Activated T-helper 2 cell treated with anti-CD3 and anti-CD28 coated beads, Interferon-gamma antibody, Interleukin-2, Interleukin-4, amounts not matched to agents 10 μg/mL and 5 μg/mL and 100 μg/mL, durations not matched to agents 14 hours and 24 hours and 36 hours (primary cell): ENCODE measurements around the gene TAF4. TPM values are rescaled to one million over a fixed set of nuclear protein-coding genes. Genes with fewer than 3 reads are reported as not detected.

Experiments used
- DNase-seq: peaks from one replicate; pipeline ENCODE4 v3.0.0; 2021; ENCODE audit warnings: low spot score
- H3K27ac Mint-ChIP-seq: one replicate; pipeline ENCODE4 v1.8.0; 2021; ENCODE audit warnings: mixed read lengths
- H3K27me3 Mint-ChIP-seq: one replicate; pipeline ENCODE4 v1.8.0; 2021; ENCODE audit warnings: low read depth, mixed read lengths
- H3K36me3 Mint-ChIP-seq: one replicate; pipeline ENCODE4 v1.8.0; 2021; ENCODE audit warnings: low read depth, mixed read lengths
- H3K4me1 Mint-ChIP-seq: one replicate; pipeline ENCODE4 v1.8.0; 2021; ENCODE audit warnings: low read depth, mixed read lengths
- H3K4me3 Mint-ChIP-seq: one replicate; pipeline ENCODE4 v1.8.0; 2021; ENCODE audit warnings: low read depth, mild to moderate bottlenecking, moderate library complexity, mixed read lengths
- H3K9me3 Mint-ChIP-seq: one replicate; pipeline ENCODE4 v1.8.0; 2021; ENCODE audit warnings: mixed read lengths
- intact Hi-C: fragments of 100-400 bp; cut with micrococcal nuclease; formaldehyde crosslinking; loops from one replicate; pipeline ENCODE4 v1.15.1; 2023
- total RNA-seq: library from RNA; stranded (reverse); gene quantifications from 2 replicates; pipeline ENCODE4 v1.2.3, GENCODE V29; 2022

The TAF4 gene
- total RNA-seq, 1 donor from 2014 or later: 26.9 TPM

DNA sequence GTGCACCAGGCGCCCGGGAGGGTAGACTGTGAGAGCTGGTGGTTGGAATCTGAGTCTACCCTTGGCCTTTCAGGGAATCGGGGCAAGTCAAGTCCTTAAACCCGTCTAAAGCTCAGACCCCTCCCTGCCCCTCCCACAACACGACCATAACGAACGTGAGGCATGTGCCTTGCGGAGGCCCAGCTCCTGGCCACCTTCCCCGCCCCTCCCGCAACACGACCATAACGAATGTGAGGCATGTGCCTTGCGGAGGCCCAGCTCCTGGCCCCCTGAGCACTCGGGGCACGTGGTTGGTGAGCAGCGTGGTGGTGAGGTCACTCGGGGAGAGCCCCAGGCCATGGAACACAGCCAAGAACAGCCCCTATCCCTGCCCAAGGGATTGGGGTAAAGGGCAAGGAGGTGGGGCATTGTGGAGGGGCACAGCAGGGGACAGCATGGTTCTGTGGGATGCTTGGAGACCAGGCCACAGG lies 132.2 kb downstream of the TAF4 start:
- H3K36me3 Mint-ChIP-seq: no peaks in the 10 kb centered on the region
- H3K9me3 Mint-ChIP-seq: no peaks in the 10 kb centered on the region
- H3K4me3 Mint-ChIP-seq: no peak overlapping the region
- no peak for DNase-seq
- no peaks in the 10 kb centered on the region for H3K4me1 Mint-ChIP-seq
- no peak overlapping the region for H3K27ac Mint-ChIP-seq
- intact Hi-C loops: no loop called here
- no peaks in the 10 kb centered on the region for H3K27me3 Mint-ChIP-seq

DNA sequence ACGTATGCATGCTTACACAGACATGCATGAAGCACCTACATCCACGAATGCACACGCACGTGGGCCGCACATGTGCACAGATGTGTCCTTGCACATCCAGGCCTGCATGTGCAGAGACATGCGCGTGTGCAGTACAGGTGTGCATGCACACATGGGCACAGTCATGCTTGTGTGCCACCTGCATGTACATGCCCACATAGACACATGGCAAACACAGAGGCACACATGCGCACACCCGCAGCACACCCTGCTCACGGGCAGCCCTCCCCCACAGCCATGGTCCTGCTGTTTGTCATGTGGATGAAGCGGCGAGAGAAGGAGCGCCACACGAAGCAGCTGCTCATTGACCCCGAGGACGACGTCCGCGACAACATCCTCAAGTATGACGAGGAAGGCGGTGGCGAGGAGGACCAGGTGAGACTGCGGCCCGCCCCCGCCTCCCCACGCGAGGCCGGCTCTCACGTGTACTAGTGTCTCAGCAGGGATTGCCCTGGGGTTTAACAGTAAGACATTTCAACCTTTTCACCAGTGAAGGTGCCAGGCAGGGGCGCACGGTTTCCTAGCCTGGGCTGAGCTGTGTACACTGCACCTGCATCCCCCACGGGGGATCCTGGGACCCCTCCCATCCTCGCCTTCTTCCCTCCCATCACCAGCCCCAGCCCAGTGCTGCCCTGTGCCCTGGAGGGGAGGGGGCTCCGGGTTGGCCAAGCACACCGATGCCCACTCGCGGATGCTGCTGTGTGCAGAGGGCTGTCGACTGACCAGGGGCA lies 132.8 kb downstream of the TAF4 start:
- no peaks in the 10 kb centered on the region for H3K4me1 Mint-ChIP-seq
- H3K4me3 Mint-ChIP-seq: no peak overlapping the region
- no peaks in the 10 kb centered on the region for H3K36me3 Mint-ChIP-seq
- DNase-seq: no peak
- no peak overlapping the region for H3K27ac Mint-ChIP-seq
- H3K27me3 Mint-ChIP-seq: no peaks in the 10 kb centered on the region
- no peaks in the 10 kb centered on the region for H3K9me3 Mint-ChIP-seq
- intact Hi-C loops: no loop called here

DNA sequence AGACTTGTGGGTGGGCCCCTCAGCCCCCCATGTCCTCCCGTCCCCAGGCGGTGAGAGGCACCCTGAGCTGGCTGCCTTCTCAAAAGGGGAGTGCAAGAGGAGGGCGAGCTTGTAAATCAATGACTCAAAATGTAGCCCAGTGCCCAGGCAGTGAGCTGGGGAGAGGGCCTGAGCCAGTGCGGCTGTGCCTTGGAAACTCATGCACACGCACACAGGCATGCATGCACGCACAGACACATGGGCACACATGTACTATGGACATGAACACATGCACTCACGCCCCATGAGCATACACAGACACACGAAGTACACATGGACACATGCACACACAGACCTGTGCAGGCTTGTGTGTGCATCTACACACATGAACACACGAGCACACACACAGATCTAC lies 133.5 kb downstream of the TAF4 start:
- no peaks in the 10 kb centered on the region for H3K36me3 Mint-ChIP-seq
- no peaks in the 10 kb centered on the region for H3K4me1 Mint-ChIP-seq
- no peak for DNase-seq
- intact Hi-C loops: no loop called here
- no peaks in the 10 kb centered on the region for H3K9me3 Mint-ChIP-seq
- no peak overlapping the region for H3K27ac Mint-ChIP-seq
- no peak overlapping the region for H3K4me3 Mint-ChIP-seq
- no peaks in the 10 kb centered on the region for H3K27me3 Mint-ChIP-seq

DNA sequence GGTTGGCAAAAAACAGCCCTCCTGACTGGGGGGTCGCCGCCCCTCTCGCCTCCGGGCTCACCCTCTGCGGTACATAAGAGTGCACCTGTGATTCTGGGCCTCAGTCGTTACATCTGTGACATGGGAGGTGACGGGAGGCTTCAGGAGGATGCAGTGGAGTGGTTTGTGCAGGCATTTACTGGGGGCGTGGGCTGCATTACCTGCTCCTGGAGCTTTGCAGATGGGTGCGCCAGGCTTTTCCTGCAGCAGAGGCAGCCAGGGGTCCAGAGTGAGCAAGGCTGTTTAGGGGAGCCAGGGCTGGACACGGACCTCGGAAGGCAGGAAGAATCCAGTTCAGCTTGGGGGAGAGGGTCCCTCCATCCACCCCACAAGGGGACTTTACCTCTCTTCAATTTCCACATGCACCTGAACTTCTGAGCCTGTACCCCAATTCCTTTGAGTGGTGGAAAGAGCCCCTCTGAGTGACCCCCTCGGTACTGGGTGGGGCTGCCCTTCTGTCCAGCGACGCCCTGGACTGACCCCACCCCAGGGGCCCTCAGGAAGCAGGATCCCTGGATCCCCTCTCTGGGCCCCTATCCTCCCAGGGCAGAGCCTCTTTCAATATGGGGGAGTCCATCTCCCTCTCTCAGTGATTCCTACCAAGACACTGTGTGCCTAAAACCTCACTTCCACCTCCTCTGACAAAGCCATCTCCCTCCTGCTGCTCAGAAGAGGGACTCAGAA lies 134.0 kb downstream of the TAF4 start:
- Mint-ChIP-seq H3K9me3 (no peaks in the 10 kb centered on the region), H3K27ac (no peak overlapping the region), H3K4me1 (no peaks in the 10 kb centered on the region), H3K27me3 (no peaks in the 10 kb centered on the region), H3K36me3 (no peaks in the 10 kb centered on the region), H3K4me3 (no peak overlapping the region)
- intact Hi-C loops: no loop called here
- no peak for DNase-seq

DNA sequence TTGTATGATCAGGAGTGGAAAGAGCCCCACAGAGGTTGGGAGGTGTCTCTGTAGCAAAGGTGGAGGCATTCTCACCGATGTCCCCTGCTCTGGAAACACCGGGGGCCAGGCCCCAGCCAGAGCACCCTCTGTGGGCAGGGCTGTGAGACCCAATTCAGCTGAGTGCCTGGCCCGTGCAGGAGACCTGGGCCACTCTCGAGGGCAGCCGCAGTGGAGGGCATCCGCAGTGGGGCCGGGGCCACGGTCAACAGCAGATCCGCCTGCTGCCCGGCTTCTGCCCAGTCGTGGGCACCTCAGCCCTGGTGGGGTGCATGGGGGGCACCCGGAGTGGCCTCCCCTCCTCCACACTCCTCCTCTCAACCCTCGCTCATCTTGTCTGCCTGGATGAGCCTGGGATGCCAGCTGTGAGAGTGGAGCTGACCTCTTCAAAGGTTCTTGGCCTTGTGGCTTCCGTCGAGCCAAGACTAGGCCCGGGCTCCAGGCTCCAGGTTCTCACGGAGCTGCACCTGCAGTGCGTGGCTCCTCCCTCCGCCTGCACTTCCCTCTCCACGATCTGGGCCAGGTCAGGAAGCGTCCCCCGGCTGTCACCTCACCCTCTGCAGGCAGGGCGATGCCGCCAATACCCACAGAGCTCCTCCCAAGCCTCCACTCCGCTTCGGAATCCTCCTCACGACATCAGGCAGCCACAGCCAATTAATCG lies 134.8 kb downstream of the TAF4 start:
- H3K27ac Mint-ChIP-seq: no peak overlapping the region
- no peaks in the 10 kb centered on the region for H3K4me1 Mint-ChIP-seq
- H3K4me3 Mint-ChIP-seq: no peak overlapping the region
- intact Hi-C loops: no loop called here
- H3K9me3 Mint-ChIP-seq: no peaks in the 10 kb centered on the region
- no peaks in the 10 kb centered on the region for H3K27me3 Mint-ChIP-seq
- DNase-seq: no peak
- H3K36me3 Mint-ChIP-seq: no peaks in the 10 kb centered on the region

DNA sequence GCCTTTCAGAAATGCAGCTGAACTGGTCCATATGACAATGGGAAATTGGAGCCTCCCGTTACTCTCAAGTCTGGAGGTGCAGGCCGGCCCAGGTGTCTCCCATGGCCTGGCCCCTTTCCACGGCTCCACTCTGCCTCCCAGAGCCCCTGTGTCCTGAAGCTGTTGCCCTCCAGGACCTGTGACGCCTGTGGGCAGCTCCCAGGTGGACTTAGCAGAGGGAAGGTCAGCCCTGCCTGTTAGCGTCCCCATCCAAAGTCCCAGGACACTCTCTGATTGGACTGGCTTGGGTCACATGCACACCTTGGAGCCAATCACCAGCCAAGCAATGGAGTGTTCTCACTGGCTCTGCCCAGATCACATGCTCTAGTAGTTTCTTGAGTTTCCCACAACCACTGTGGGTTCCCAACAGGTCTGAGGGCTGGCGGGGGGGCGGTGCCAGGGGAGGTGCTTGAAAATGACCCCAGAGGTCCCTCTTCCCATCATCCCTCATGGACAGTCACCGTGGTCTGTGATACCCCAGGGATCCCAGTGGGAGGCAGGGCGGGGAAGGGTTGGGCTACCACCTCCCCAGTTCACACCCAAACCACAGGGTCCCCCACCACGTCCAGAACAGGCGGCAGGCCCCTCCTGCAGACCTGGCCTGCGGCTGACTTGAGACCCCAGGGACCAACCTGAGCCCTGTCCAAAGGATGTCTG lies 135.6 kb downstream of the TAF4 start:
- no peaks in the 10 kb centered on the region for H3K9me3 Mint-ChIP-seq
- no peak overlapping the region for H3K4me3 Mint-ChIP-seq
- no peaks in the 10 kb centered on the region for H3K27me3 Mint-ChIP-seq
- DNase-seq: no peak
- no peaks in the 10 kb centered on the region for H3K4me1 Mint-ChIP-seq
- no peaks in the 10 kb centered on the region for H3K36me3 Mint-ChIP-seq
- intact Hi-C loops: no loop called here
- H3K27ac Mint-ChIP-seq: no peak overlapping the region

DNA sequence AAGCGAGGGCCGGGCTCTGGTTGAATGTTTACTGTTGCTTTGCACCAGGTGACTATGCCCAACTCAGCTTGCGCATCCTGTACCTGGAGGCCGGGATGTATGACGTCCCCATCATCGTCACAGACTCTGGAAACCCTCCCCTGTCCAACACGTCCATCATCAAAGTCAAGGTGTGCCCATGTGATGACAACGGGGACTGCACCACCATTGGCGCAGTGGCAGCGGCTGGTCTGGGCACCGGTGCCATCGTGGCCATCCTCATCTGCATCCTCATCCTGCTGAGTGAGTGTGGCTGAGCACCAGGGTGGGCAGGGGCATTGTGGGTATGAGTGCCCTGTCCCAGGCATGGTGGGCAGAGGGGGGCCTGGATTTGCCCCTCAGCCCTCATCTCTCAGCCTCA lies 136.1 kb downstream of the TAF4 start:
- H3K27me3 Mint-ChIP-seq: no peaks in the 10 kb centered on the region
- H3K4me1 Mint-ChIP-seq: no peaks in the 10 kb centered on the region
- no peak overlapping the region for H3K27ac Mint-ChIP-seq
- no peak overlapping the region for H3K4me3 Mint-ChIP-seq
- H3K36me3 Mint-ChIP-seq: no peaks in the 10 kb centered on the region
- intact Hi-C loops: no loop called here
- no peak for DNase-seq
- H3K9me3 Mint-ChIP-seq: no peaks in the 10 kb centered on the region

DNA sequence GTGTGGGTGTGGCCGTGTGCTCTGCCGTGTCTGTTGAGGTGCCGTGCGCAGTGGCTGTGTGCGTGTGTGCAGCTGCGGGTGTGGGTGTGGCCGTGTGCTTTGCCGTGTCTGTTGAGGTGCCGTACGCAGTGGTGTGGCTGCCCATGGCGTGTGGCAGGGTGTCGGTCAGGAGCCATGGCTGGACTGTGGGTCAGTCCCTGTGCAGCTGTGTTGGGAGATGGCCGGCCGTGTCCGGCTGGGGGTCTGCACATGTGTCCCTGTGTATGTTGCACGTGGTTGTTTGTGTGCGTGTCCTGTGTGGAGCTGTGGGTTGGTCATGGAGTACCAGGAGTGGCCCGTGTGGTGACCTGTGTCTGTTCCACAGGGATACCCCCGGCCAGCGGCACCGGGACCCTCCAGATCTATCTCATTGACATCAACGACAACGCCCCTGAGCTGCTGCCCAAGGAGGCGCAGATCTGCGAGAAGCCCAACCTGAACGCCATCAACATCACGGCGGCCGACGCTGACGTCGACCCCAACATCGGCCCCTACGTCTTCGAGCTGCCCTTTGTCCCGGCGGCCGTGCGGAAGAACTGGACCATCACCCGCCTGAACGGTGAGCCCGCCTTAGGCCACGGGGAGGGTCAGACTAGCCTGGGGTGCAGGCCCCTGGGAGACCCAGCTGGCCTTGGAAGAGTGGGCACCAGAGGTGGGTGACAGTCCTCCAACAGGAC lies 137.7 kb downstream of the TAF4 start:
- Mint-ChIP-seq H3K36me3 (no peaks in the 10 kb centered on the region), H3K9me3 (no peaks in the 10 kb centered on the region), H3K27ac (no peak overlapping the region), H3K4me1 (no peaks in the 10 kb centered on the region), H3K4me3 (no peak overlapping the region), H3K27me3 (no peaks in the 10 kb centered on the region)
- intact Hi-C loops: no loop called here
- DNase-seq: no peak

DNA sequence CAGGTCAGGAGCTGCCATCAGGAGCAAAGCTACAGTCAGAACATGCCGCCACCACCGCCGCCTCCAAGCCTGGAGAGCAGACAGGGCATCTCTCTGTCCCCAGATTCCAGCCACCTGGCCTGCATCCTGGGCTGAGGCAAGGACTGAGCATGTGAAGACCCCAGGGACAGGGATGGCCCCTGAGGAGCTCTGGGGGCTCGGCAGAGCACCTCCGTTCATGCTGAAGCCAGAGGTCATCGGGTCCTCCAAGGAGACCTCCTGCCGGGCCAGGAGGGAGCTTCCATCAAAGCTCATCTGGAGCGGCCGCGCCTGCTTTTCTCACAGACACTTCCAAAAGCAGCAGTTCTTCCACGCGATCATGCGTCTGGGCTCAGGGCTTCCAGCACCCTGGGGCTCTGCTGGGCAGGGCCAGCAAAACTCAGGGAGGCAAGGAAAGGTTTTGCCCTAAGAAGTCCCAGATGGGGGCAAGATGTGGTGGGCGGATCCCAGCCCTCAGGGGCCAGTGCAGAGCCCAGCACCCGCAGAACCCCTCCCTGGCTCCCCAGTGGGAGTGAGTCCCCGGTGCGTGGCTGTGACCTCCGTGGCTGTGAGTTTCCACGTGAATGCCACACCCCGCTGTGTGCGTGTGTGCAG lies 138.4 kb downstream of the TAF4 start:
- Mint-ChIP-seq H3K27ac (no peak overlapping the region), H3K27me3 (no peaks in the 10 kb centered on the region), H3K4me3 (no peak overlapping the region), H3K36me3 (no peaks in the 10 kb centered on the region), H3K9me3 (no peaks in the 10 kb centered on the region), H3K4me1 (no peaks in the 10 kb centered on the region)
- no peak for DNase-seq
- intact Hi-C loops: no loop called here

DNA sequence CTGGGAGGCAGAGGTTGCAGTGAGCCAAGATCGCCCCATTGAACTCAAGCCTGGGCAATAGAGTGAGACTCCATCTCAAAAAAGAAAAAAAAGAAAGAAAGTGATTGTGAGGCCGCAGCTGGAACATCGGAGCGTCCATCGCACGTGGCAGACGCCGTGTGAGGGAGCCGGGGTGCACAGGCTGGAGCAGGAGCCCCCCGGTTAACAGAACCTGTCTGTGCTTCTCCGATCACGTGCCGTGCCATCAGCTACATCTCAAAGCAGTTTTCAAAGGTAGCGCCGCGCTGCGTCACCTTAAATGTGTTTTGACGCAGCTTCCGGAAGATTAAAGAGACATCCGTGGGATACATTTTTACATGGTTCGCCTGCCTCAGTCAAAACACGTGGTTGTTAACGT lies 138.9 kb downstream of the TAF4 start:
- no peak for DNase-seq
- Mint-ChIP-seq H3K27ac (no peak overlapping the region), H3K27me3 (no peaks in the 10 kb centered on the region), H3K4me3 (no peak overlapping the region), H3K9me3 (no peaks in the 10 kb centered on the region), H3K36me3 (no peaks in the 10 kb centered on the region), H3K4me1 (no peaks in the 10 kb centered on the region)
- intact Hi-C loops: no loop called here

DNA sequence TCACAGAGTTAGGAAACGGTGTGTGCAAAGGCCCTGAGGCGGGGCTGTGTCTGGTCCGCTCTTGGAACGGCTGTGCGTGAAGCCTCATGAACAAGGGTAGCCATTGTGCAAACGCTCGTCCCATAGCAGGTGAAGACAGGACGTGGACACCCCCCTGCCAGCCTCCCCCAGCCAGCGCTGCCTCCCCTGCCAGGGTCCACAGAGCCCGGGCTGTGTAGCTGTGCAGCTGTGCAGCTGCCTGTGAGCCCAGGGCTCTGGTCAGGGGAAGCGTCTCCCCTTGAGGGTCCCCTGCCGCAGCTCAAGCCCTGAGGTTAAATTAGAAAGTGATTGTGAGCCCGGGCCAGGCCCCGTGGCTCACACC lies 139.4 kb downstream of the TAF4 start:
- intact Hi-C loops: no loop called here
- Mint-ChIP-seq H3K9me3 (no peaks in the 10 kb centered on the region), H3K4me3 (no peak overlapping the region), H3K4me1 (no peaks in the 10 kb centered on the region), H3K27me3 (no peaks in the 10 kb centered on the region), H3K36me3 (no peaks in the 10 kb centered on the region), H3K27ac (no peak overlapping the region)
- DNase-seq: no peak
